GM12892 (cell line): ENCODE measurements around the gene DNMT3L.
A peak's percentile ranks its signal among the peaks of the same experiment; 100 is the strongest.

ENCODE experiments used
- DNase-seq: peaks from one replicate; pipeline ENCODE4 v3.0.0; 2011; ENCODE audit not compliant: insufficient read length
- FAIRE-seq: peaks from 2 replicates; lab custom pipeline; 2011; peaks lifted over from hg19 to GRCh38; lab: Jason Lieb, UNC
- POLR2A ChIP-seq: IDR thresholded peaks from 2 replicates; pipeline ENCODE4 v1.6.1; 2011; ENCODE audit warnings: low read depth, low read length, control low read depth
- POLR2AphosphoS5 ChIP-seq: IDR thresholded peaks from 2 replicates; pipeline ENCODE4 v1.6.1; 2011; ENCODE audit warnings: low read depth, low read length, control low read depth
- TAF1 ChIP-seq: IDR thresholded peaks from 2 replicates; pipeline ENCODE4 v1.6.1; 2011; ENCODE audit warnings: low read depth, mild to moderate bottlenecking, control low read depth, low read length, borderline replicate concordance

Gene DNMT3L

DNA sequence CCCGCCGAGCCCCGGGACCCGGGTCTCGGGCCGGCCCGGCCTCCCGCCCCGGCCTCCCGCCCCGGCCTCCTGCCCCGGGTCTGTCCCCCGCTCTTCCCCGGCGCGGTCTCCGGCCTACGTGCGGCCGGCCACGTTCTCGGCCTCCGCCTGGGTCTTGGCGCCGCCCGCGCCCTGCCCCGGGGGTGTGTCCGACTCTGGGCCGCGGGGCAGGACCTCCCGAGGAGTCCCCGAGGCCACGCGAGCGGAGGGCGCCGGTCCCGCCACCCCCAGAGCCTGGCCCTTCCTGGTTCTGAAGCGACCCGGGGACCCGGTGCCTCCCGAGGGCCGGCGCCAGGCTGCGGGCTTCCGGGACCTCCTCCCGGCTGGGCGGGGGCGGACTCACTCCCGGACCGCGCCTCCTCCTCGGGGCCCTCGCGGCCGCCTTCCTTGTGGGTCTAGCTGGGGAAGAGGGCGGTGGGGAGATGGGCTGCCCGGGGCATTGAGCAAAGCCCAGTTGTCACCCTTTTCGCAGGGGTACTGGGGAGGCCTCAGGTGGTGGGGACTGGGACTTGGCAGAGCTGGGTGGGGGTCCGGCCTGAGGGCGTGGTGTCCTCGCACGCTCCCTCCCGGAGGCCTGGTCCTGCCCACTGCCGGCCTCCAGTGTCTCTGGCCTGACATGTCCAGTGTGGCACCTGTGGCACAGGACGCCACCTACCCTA is 38.7 kb upstream of the DNMT3L start:
- TF ChIP-seq TAF1 (no peak), POLR2A (no peak; the same call in 1 of the 2 replicates), POLR2AphosphoS5 (no peak)
- peak; percentile 90 for DNase-seq
- no peak for FAIRE-seq

DNA sequence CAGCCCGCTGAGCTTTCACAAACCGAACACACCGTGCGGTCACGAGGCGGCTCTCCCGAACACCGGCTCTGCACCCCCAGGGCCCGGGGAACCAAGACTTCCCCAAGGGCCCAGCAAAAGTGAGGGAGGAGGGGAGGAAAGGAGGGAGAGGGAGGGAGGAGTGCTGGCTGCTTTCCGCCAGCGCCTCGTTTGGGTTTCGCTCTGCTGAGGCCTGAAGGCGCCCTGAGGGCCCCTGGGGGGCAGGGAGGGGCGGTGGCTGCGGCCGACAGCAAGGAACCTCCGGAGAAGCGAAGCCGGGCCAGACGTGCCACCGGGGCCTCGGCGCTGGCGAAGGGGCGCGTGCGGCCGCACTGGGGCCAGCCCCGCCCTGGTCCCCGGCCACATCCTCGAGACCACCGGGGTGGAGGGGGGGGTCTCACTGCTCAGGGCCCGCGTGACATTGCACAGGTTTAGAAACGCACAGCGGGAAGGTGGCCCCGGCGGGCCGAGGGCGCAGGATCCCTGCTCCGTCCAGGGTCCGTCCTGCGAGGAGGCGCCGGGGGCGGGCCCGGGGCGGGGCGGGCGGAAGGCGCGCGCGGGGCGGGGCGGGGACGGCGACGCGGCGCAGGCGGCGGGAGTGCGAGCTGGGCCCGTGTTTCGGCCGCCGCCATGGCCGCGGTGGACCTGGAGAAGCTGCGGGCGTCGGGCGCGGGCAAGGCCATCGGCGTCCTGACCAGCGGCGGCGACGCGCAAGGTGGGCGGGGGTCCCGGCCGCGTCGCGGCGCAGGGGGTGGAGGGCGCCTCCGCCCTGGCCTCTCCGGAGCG is 38.0 kb upstream of the DNMT3L start, which contains the start of gene PFKL:
Gene PFKL (plus strand): TSS at position 596 of the 804 bp plus-strand sequence. CDS start 53 bp downstream, at position 649.
- TF ChIP-seq TAF1 (peak; percentile 45; the same call in 1 of the 2 replicates), POLR2AphosphoS5 (no peak), POLR2A (peak; percentile 48; the same call in 1 of the 2 replicates)
- no peak for FAIRE-seq
- peak; percentile 94 for DNase-seq

DNA sequence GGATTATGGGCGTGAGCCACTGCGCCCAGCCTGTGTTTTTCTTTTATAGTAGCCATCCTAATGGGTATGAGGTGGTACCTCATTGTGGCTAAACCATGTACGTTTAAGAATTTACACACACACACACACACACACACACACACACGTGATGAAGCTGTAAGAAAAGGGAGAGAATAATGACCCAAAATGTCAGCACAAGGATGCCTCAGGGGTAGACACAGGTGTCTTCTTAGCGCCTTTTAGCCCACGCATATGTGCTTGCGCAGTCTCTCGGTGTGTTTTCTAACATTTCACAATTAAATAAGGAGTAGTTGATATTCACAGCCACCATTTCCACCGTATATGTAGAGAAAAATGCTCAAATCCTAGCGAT is 37.4 kb upstream of the DNMT3L start:
- DNase-seq = no peak
- no peak for TF ChIP-seq POLR2AphosphoS5
- FAIRE-seq = peak; percentile 84

DNA sequence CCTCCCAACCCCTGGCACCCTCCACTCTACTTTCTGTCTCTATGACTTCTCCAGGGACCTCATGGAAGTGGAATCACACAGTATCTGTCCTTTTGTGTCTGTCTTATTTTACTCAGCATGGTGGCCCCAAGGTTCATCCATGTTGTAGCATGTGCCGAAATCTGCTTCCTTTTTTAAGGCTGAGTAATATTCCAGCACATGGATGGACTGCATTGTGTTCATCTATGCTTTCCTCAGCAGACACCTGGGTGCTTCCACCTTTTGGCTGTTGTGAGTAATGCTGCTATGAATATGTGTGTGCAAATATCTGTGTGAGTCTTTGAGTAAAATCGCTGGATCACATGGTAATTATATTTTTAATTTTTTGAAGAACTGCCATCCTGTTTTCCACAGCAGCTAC is 36.6 kb upstream of the DNMT3L start:
- no peak for FAIRE-seq
- no peak for DNase-seq

DNA sequence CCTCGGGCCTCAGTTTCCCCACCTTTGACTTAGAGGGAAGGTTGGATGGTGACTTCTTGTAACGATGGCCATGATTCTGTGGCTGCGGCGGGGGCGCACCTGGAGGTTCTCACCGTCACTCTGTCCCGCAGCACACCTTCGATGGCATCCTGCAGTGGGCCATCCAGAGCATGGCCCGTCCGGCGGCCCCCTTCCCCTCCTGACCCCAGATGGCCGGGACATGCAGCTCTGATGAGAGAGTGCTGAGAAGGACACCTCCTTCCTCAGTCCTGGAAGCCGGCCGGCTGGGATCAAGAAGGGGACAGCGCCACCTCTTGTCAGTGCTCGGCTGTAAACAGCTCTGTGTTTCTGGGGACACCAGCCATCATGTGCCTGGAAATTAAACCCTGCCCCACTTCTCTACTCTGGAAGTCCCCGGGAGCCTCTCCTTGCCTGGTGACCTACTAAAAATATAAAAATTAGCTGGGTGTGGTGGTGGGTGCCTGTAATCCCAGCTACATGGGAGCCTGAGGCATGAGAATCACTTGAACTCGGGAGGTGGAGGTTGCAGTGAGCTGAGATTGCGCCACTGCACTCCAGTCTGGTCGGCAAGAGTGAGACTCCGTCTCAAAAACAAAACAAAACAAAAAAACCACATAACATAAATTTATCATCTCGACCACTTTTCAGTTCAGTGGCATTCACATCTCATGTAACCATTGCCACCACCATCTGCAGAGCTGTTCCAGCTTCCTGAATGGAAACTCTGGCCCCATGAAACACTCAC is 36.0 kb upstream of the DNMT3L start:
- FAIRE-seq (peak; percentile 87), DNase-seq (peak; percentile 86)
- TF ChIP-seq TAF1 = no peak
- no peak for TF ChIP-seq POLR2AphosphoS5
- no peak for TF ChIP-seq POLR2A

More for the DNA sequence above, 36.6 kb upstream of the DNMT3L start:
- TF ChIP-seq POLR2A (no peak), TAF1 (no peak), POLR2AphosphoS5 (no peak)

DNA sequence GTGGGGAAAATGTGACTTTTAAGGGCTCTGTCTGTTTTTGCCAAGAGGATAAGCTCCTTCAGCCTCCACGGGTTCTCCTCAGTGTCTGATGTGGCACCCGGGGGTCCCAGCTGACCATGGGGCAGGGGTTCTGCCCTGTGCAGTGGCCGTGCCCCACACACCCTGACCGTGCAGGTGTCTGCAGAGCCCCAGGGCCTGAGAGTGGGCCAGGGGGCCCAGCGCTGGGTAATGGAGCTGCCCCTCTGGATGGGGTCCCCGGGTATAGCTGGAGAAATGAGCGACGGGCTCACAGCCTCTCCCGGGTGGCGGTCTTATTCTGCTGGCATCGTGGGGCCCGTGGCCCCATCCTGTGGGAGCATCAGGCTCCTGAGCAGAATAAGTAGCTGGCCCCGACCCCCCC is 35.2 kb upstream of the DNMT3L start:
- no peak for DNase-seq
- no peak for FAIRE-seq
- no peak for TF ChIP-seq TAF1
- TF ChIP-seq POLR2AphosphoS5 = no peak
- no peak for TF ChIP-seq POLR2A

DNA sequence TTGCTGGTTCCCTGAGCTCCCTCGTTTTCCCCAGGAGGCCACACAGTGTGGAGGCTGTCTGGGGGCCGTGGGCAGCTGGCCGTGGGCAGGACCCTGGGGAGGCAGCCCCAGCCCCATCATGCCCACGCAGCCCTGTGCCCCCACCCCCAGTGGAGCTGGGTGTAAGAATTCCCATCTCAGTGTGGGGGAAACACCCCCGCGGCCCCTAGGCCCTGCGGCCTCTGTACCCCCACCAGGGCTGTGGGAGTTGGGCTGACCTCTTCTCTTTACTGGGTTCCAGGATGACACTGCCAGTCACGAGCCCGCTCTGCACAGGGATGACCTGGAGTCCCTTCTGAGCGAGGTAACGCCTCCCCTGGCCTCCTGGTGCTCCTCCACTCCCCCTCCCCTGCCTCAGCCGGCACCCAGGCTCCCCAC is 34.4 kb upstream of the DNMT3L start:
- FAIRE-seq (peak; percentile 85), DNase-seq (no peak)
- TF ChIP-seq POLR2AphosphoS5 = no peak
- TF ChIP-seq TAF1 = no peak
- no peak for TF ChIP-seq POLR2A

DNA sequence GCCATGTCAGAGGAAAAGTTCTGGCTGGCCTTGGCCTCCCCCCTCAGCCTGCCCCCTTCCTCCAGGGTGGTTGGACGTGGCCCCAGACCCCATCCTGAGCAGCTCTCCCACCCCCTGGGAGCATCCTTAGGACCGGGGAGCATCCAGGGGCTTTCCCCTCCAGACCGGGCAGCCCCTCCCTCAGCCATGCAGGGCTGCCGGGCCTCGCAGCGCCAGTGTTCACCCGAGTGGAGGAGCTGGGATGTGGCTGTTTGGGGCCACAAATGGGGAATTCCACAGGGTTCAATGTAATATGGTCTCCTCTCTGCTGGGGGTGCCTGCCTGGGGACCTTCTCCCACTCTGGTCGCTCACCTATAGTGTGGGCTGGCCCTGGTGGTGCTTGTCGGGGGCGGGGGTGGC is 33.9 kb upstream of the DNMT3L start:
- DNase-seq (no peak), FAIRE-seq (peak; percentile 61)
- TF ChIP-seq POLR2A (no peak), POLR2AphosphoS5 (no peak), TAF1 (no peak)

DNA sequence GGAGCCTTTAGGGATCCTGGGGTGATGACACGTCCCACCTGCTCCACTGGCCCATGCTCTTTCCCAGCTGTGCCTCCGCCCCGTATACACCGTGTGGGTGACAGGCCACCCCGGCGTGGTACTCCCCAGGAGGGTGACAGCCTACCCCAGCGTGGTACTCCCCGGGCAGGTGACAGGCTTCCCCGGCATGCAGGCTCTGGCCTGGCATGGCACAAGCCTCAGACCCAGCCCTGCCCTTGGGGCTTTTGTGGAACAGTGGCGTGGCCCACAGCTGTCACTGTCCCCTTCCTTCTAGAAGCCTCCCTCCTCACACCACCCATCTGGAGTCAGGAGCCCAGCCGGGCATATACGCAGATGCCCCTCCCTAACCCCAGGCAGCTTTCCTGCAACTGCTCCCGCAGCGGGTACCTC is 33.5 kb upstream of the DNMT3L start:
- DNase-seq (no peak), FAIRE-seq (no peak)
- no peak for TF ChIP-seq POLR2A
- TF ChIP-seq TAF1 = no peak
- TF ChIP-seq POLR2AphosphoS5 = no peak

DNA sequence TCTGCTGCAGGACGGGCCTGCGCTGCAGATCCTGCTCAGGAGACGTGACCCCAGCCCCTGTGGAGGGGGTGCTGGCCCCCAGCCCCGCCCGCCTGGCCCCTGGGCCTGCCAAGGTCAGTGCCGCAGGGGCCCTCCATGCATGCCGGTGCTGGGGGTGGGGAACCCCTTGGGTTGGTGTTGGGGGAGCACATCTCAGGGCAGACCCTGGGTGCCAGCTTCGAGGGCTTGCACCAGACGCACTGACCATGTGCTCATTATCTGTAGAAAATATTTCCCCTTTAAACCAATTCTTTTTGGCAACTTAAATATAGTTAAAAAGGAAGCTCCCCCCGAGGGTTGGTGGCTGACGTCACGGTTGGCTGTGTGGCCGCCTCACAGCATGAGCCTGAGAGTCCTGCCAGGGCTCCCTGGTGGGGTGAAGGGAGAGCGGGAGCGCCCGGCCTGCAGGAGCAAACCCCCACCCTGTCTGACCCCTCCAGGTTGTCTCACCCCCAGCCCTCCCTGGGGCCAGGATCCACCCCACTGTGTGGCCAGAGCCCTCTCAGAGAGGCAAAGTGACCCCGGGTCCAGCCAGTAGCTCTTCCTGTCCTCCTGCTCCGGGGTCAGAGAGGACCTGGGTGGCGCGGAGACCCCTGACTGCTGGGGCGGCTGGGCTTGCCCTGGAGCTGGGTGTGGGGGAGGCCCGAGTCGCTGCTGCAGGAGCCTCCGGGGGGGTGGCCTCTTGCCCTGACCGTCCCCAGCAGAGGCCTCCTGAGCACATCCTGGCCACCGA is 32.9 kb upstream of the DNMT3L start:
- DNase-seq (no peak), FAIRE-seq (no peak)
- TF ChIP-seq POLR2AphosphoS5 = no peak
- TF ChIP-seq POLR2A = no peak
- no peak for TF ChIP-seq TAF1
